DMS114 treated with DMSO at 0.1 percent for 48 hours (cell line): ENCODE data around the gene PHYKPL.

Experiments
- DNase-seq: peaks from one replicate; lab custom pipeline; 2025; ENCODE audit not compliant: unreplicated experiment; lab: John Stamatoyannopoulos, UW

The PHYKPL gene

GRCh38 chr5:178224403-178224802 is 8.2 kb downstream of the PHYKPL start:
- DNase-seq = no peak

- DNase-seq = no peak
Measured at GRCh38 chr5:178223828-178224335, 8.7 kb downstream of the PHYKPL start.

- no peak for DNase-seq
Measured at GRCh38 chr5:178223196-178223773, 9.3 kb downstream of the PHYKPL start.

GRCh38 chr5:178222292-178222691 is 10.3 kb downstream of the PHYKPL start:
- DNase-seq = no peak

GRCh38 chr5:178221853-178222252 is 10.7 kb downstream of the PHYKPL start:
- DNase-seq = no peak

GRCh38 chr5:178221282-178221681 is 11.3 kb downstream of the PHYKPL start:
- DNase-seq = no peak

GRCh38 chr5:178218827-178219226 is 13.8 kb downstream of the PHYKPL start:
- DNase-seq = no peak

GRCh38 chr5:178218237-178218776 is 14.3 kb downstream of the PHYKPL start:
- DNase-seq = no peak

GRCh38 chr5:178216779-178217178 is 15.8 kb downstream of the PHYKPL start:
- DNase-seq = no peak

- DNase-seq = no peak
Measured at GRCh38 chr5:178216088-178216534, 16.5 kb downstream of the PHYKPL start.

GRCh38 chr5:178215280-178216002 is 17.2 kb downstream of the PHYKPL start:
- no peak for DNase-seq

- DNase-seq = no peak
Measured at GRCh38 chr5:178214160-178214803, 18.3 kb downstream of the PHYKPL start.

GRCh38 chr5:178213748-178214151 is 18.9 kb downstream of the PHYKPL start:
- DNase-seq = no peak

GRCh38 chr5:178213003-178213461 is 19.6 kb downstream of the PHYKPL start:
- no peak for DNase-seq

- no peak for DNase-seq
Measured at GRCh38 chr5:178212241-178213002, 20.2 kb downstream of the PHYKPL start.

GRCh38 chr5:178211095-178212048 is 21.2 kb downstream of the PHYKPL start:
- DNase-seq = no peak

GRCh38 chr5:178210686-178211085 is 21.9 kb downstream of the PHYKPL start:
- DNase-seq = no peak

- DNase-seq = no peak
Measured at GRCh38 chr5:178210073-178210535, 22.5 kb downstream of the PHYKPL start.

GRCh38 chr5:178209334-178210072 is 23.1 kb downstream of the PHYKPL start:
- DNase-seq = no peak
